Non-pigmented ciliary epithelial cell (primary cell): Measurements from ENCODE around the gene RELL2.
A peak's percentile ranks its signal among the peaks of the same experiment; 100 is the strongest.

Source experiments
- DNase-seq: peaks from one replicate; pipeline ENCODE4 v3.0.0-alpha.2; 2010; ENCODE audit warnings: low read depth

Gene RELL2

DNA sequence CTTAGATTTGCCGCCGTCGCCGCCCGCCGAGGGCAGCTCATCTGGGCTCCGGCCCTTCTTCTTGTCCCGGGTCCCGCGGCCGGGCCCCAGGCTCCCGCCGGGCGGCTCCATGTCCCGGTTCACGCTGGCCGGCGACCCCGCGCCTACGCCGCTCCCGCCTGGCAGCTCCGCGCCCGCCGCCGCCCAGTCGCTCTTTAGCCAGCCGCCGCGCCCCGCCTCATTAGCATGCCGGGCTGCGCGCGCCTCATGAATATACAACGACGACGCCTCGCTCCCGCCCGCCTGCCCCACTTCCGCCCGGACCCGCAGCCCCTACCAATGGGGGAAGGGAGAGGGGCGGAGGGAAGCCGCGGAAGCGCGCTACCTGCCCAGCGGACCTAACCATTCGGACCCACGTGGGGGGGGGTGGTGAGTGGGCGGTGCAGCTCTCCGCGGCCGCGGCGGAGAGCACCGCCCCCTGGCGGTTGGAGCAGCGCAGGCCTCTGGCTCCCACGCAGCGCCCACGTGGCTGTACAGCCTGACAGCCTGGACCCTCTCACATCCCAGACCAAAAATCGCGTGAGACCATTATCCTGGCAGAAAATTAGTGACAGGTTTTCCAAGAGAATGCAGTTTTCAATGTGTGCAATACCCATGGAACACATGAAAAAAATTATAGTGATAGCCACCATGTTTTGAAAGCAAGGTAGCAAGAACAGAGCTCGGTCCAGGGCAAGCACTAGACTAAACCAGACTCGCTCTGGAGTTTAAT, 17.8 kb upstream of the RELL2 start, which contains the start of gene DIAPH1:
DIAPH1 (minus strand) TSS at position 197 of the 751 bp plus-strand sequence; CDS start at position 111, 86 bp downstream.
- DNase-seq, result peak; percentile 73

DNA sequence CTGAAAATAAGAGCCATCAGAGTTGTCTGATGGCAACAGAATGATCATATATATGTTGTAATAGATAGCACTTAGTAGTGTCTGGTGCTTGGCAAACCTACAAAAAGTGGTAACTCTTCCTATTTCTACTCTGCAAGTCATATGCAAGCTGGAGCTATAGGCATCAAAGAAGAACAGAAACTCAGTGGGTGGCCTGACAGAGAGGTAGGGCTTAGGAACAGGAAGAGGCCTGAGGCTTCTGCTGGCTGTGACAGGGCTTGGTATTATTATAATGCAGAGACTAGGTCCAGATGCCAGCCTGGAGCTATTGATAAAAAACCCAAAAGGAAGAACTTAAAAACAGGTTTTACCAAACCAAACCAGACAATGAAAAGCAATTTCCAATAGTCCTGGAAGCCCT, 13.6 kb upstream of the RELL2 start:
- no peak for DNase-seq

DNA sequence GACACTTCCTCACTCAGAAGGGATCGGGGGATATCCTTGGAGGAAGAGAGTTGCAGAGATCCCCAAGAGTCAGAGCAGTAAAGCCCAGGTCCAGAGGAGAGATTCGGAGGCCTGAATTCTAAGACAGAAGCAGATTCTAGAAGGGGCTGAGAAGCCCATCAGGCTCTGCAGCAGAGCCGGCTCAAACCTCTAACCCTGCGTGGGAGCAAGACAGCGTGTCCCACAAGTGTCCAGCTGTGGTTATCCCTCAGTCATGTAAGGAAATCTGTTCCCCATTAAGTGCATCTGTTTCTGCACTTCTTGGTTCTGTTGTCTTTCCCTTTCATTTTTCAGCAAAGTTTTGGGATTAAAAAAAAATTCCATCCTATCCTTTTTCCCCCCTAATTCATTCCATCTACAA, 13.2 kb upstream of the RELL2 start:
- no peak for DNase-seq

DNA sequence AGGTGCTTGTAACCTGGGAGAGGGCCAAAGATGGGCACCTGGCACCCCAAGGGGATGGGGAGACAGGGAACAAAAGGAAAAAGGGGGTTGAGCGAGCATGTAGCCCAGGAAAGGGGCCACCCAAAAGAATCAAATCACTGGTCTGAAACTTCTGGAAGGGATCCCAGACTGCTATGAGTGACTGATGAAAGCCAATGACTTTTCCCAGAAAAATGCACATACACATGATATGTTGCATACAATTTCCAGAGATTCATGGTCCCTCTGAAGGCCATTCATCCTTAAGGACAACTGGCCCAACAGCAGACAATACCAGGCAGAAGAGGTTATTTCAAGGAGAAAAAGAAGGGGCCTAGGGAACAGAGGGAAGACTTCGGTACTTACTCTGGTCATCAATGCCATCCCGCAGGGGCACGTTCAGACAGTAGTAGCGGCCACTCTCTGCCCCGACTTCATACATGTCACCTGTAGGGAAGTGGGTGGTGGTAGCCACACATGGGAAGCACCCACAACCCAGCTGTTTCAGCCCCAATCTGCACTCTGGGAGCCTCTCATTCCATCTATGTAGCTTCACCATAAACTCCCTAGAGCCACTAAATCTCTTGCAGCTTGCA, 8.5 kb upstream of the RELL2 start:
- no peak for DNase-seq

GRCh38 chr5:141630570-141631140, 6.1 kb upstream of the RELL2 start:
- no peak for DNase-seq

DNA sequence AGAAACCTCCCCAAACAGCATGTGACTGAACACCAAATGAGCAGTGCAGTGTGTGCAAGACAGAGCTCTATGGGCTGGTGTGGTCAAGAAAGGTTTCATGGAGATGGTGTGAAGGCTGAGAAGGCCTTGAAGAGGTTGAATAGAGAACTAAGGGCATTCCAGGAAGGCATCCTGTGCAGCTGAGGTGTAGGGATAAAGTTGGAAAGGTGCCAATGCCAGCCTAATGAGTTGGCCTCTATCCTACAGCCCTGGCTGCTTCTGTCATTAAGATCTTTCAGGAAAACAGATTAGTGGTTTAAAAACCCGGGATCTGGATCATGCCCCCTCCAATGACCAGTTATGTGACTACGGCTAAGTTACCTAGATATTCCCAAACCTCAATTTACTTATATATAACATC, 4.1 kb upstream of the RELL2 start:
- DNase-seq, result no peak

DNA sequence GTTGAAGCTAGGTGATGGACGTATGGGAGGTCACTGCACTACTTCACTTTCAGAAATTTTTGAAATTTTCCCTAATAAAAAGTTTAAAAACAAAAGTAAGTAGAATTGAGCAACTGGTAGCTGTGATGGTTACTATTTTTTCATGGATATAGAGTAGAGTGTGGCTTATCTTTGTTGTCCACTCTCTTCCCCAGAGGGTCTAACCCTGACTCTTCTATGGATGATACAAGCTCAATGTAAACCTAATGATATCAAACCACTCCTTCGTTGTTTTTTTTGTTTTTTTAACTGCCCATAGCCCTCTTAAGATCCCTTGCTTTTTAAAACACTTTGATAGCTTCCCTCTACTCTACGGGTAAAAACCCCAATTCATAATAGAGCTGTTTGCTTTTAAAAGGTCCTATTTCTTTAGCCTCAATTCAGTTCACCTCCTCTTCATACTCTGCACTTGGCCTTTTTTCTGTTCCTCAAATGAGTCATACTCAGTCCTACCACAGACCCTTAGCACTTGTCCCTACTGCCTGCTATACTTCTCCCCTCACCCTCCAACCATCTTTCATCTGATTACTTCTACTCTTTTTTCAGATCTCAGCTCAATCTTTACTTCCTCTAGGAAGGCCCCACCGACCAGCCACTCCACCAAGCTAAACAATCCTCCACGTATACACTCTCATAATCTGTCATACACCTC, 2.8 kb upstream of the RELL2 start:
- DNase-seq, result no peak

DNA sequence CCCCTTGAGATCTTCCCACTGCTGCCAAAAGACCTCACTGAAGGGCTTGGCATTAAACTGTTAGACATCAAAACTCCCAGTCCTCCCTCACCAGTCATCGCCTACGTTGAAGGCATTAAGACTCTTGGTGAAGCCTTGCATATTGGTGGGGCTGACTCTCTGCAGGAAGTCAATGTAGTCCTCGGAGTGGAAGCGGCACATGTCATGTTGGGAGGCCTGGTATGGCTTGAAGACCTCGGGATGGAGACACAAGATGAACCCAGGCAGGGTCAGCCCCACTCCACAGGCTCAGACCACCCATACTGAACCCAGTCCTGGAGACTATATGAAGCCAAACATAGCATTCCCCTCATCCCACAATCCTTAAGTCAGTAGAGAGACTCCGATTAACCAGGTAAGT, 2.1 kb upstream of the RELL2 start:
- DNase-seq, result no peak

DNA sequence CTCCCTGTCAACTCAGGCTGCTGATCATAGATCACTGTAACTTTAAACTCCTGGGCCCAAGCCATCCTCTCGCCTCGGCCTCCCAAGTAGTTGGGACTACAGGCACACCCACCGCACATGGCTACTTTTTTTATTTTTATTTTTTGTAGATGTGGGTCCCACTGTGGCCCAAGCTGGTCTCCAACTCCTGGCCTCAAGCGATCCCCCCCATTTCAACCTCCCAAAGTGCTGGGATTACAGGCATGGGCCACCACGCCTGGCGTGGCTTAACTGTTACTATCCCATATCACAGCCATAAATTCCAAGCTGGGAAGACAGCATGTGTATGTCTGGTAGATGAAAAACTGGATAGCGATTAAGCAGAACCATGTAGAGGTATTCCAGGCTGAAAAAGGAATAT, 1.2 kb upstream of the RELL2 start:
- no peak for DNase-seq

DNA sequence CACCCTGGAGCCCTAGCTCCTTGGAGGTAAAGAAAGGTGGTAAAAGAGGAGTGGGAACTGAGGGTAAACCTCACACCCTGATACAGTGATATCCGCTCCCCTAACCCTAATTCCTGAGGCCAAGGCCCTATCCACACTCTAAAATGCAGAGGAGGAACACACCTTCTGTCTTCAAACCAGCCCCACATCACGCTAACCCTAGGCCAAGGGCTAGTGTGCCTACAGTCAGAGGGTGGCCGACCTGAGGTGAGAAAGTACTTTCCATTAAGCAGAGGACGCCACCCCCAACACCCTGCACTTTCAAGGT, 738 bp upstream of the RELL2 start:
- DNase-seq, result no peak

DNA sequence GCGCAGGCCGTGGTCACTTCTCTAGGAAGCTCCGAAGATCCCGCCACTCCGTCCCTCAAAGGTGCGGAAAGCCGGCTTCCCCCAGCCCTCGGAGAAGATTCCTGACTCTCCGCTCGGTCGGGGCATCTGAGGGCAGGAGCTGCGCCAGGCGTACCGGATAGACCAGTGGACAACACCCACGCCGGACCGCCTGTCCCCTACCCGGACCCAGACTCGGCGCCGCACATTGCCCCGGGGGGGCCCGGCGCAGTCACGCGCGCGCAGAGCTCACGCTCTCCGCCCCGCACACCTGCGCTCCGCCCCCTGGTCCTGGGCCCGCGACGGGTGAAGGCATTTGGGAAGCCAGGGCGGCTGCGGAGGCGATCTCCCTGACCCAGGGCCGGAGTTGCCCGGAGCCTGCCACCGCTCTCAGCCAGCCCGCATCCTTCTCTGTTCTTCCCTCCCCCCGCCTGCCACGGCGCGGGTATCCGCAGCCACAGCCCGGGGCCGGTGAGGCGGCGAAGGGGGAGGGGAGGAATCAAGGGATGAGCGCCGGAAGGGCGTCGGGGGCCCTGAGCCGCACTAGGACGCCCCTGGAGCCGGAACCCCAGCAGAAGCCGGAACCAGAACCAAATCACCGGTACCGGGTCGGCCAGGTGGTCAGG, 448 bp downstream of the RELL2 start:
- DNase-seq, result no peak

DNA sequence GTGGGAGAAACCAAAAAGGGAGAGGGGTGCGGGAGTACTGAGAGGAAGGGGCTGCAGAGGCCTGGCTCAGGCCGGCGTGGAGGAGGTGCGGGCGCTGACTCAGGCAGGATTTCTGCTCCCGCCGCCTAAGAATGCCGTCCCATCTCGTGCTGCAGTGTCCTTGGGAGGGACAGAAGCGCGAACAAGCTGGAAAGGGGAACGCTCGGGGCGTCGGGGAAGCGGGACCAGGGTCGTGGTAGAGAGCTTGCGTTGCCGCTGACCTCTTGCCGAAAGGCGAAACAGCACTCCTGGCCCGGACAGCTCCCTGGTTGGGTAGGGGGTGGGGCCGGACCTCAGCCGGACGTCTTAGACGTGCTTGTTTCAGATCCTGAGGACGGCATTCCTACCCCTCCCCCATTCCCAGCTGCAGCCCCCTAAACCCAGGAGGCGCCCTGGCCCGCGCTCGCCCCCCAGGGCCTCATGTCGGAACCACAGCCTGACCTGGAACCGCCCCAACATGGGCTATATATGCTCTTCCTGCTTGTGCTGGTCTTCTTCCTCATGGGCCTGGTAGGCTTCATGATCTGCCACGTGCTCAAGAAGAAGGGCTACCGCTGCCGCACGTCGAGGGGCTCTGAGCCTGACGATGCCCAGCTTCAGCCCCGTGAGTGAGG, 1.1 kb downstream of the RELL2 start:
- no peak for DNase-seq

- no peak for DNase-seq
Measured at GRCh38 chr5:141638771-141639170, 2.0 kb downstream of the RELL2 start.

- no peak for DNase-seq
Measured at GRCh38 chr5:141639357-141640050, 2.7 kb downstream of the RELL2 start.

DNA sequence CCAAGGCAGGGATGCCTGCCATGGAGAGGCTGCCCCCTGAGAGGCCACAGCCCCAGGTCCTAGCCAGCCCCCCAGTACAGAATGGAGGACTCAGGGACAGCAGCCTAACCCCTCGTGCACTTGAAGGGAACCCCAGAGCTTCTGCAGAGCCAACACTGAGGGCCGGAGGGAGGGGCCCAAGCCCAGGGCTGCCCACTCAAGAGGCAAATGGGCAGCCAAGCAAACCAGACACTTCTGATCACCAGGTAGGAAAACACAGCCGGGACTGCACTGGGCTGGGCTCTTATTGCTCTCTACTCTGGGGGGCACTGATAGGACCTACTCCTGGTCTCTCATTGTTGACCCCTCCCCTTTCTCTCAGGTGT, 3.2 kb downstream of the RELL2 start:
- no peak for DNase-seq

- no peak for DNase-seq
Measured at GRCh38 chr5:141640698-141641097, 3.9 kb downstream of the RELL2 start.

GRCh38 chr5:141641634-141642267, 5.0 kb downstream of the RELL2 start:
- DNase-seq, result peak; percentile 56

- DNase-seq, result no peak
Measured at GRCh38 chr5:141646026-141646425, 9.2 kb downstream of the RELL2 start.

DNA sequence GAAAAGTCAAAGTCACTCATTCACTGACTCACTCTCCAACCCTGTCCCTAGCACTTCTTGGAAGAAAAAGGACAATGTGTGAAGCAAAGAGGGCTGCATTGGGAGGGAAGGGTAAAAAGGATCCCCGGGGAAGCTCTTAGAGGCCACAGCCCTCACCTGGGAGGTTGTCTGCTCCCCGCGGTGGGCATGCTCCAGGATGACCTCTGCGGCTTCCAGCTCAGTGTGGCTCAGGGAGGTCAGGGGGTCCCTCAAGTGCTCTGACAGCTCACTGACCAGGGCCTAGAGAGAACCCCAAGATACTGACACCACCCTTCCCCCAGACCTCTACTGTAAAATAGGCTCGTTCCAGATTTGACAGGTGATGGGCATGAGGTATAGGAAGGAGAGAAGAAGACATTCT, 10.4 kb downstream of the RELL2 start:
- DNase-seq, result no peak

- no peak for DNase-seq
Measured at GRCh38 chr5:141647851-141648250, 11.1 kb downstream of the RELL2 start.

- DNase-seq, result no peak
Measured at GRCh38 chr5:141649056-141649688, 12.4 kb downstream of the RELL2 start.
